Putamen (tissue), 1 donor: ENCODE data around the gene SLC24A3.

ENCODE experiments used
- DNase-seq: peaks from one replicate; pipeline ENCODE4 v3.0.0-alpha.2; 2016; ENCODE audit warnings: low spot score

SLC24A3 gene

GRCh38 chr20:19547547-19547946 is 335.1 kb downstream of the SLC24A3 start:
- no peak for DNase-seq

GRCh38 chr20:19549896-19550295 is 337.5 kb downstream of the SLC24A3 start:
- DNase-seq = no peak

GRCh38 chr20:19552221-19553180 is 340.1 kb downstream of the SLC24A3 start:
- DNase-seq = no peak

GRCh38 chr20:19554666-19555065 is 342.2 kb downstream of the SLC24A3 start:
- DNase-seq = no peak

- no peak for DNase-seq
These were observed 343.3 kb downstream of the SLC24A3 start for GRCh38 chr20:19555726-19556125.

DNA sequence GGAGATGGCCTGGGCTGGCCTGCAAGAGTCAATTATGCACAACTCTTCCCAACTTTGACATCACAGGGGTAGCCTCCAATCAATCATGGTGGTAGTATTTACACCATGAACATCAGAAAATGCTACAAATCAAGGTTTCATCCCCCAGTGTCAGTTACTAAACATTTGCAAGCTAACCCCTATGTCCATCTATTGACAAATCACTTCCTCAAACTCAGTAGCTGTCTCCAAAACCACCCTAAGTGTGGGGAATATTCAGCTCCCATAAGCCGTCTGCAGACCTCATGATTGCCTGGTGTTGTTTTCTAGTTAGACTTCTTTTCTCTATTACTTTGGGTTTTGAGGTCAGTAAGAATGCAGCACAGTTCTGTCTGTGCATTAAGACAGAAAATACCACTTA is 344.8 kb downstream of the SLC24A3 start:
- DNase-seq = no peak

- DNase-seq = no peak
These were observed 348.5 kb downstream of the SLC24A3 start for GRCh38 chr20:19560881-19561480.

- no peak for DNase-seq
These were observed 350.0 kb downstream of the SLC24A3 start for GRCh38 chr20:19562426-19562825.

GRCh38 chr20:19564261-19564660 is 351.8 kb downstream of the SLC24A3 start:
- no peak for DNase-seq

GRCh38 chr20:19565736-19566135 is 353.3 kb downstream of the SLC24A3 start:
- DNase-seq = no peak

- no peak for DNase-seq
These were observed 353.9 kb downstream of the SLC24A3 start for GRCh38 chr20:19566226-19566945.

DNA sequence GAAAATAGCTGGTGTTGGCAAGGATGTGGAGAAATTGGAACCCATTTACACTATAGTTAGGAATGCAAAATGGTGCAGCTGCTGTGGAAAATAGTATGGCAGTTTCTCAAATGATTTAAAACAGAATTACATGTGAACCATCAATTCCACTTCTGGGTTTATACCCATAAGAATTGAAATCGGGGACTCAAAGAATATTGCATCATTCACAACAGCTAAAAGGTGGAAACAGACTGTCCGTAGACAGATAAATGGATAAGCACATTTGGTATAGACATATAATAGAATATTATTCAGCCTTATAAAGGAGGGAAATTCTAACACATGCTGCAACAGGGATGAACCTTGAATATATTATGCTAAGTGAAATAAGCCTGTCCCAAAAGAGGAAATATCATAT is 355.7 kb downstream of the SLC24A3 start:
- DNase-seq = no peak

DNA sequence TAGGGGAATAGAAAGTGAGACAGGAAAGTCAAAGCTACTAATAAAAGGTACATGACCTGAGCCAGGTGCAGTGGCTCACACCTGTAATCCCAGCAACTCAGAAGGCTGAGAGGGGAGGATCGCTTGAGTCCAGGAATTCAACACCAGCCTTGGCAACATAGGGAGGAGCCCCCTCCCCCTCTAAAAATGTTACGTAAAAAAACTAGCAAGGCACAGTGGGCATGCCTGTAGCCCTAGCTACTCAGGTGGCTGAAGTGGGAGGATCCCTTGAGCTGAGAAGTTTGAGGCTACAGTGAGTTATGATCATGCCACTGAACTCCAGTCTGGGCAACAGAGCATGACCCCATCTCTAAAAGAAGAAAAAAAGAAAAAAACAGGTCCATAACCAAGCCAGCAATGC is 359.6 kb downstream of the SLC24A3 start:
- no peak for DNase-seq

DNA sequence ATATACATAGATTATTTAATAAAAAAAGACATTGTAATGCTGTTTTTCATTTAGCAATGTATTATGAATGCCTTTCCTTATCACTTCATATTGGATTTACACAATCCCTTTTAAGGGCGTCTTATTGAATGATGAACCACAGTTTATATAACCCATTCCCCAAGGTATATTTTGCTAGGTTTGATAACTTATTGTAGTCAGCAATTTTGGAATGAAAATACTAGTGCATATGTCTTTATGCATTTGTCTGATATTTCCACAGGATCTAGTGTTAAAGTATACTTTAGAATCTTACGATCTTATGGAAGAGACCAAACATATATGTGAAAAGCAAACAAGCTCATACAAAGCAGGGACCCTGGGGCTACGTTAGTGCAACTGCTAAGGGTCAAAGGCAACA is 365.2 kb downstream of the SLC24A3 start:
- DNase-seq = no peak

- no peak for DNase-seq
These were observed 370.3 kb downstream of the SLC24A3 start for GRCh38 chr20:19582782-19583181.

DNA sequence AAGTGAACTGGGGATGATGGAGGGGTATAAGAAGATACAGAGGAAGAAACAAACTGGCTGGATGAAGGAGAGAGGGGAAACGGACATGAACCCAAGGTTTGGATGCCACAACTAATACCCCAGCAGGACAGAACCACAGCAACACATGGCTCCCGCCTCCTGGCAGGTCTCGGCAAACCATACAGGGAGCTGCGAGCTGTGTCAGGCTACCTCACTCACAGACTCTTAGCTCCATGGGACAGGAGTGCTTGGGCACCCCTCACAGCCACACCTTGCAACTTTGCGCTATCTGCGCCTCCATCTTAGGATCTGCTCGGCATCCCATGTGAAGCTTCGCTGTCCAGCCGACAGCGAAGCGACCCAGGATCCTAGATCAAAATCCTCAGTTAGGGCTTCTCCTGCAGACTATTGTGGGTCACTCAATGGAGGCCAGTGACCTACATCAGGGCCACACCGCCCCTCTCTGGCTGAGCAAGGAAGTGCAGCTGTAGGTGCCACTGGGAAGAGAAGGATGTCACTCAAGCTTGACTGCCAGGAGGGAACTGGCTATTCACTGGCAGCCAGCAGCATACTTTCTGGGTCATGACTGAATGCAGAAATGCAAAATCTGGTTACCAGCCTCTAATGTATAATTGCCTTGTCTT is 371.2 kb downstream of the SLC24A3 start:
- no peak for DNase-seq

DNA sequence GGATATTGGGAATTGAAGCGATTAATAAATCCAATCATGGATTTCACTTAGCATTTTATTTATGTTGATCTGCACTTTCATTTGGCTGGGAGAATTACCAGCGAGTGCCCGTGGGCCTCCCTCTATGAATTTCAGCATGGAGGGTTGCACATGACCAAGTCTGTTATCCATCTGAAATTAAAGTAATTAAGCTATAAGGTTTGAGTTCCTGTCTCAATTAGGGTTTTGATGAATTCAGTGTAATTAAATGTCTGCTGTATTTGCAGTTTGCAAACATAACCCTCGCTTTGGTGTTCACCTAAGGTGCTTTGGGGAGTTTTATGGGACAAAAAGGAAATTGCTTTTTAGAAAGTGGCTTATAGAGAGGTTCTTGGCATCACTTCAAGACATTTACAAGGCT is 375.8 kb downstream of the SLC24A3 start:
- no peak for DNase-seq

GRCh38 chr20:19588732-19589131 is 376.3 kb downstream of the SLC24A3 start:
- DNase-seq = no peak

DNA sequence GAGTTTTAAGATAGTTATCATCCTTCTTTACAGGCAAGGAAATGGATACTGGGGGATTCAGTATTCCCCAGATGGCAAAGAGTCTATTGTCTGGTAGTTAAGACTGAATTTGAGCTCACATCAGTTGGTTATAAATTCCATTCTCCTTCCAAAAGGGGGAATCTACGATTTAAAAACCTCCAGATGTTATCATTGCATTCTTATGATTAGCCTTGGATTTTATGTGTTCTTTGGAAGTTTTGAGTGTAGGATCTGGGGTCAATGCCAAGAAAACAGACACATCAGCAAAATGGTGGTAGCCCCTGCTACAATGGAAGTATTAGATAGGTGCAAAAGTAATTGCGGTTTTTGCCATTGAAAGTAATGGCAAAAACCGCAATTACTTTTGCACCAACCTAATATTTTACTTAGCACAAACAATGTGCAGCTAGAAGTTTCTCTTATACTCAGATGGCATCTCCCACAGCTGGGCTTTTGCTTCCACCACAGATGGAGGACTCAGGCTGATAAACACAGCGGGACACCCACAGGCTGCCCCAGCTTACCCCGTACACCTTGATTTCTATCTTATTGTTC is 377.4 kb downstream of the SLC24A3 start:
- DNase-seq = no peak

DNA sequence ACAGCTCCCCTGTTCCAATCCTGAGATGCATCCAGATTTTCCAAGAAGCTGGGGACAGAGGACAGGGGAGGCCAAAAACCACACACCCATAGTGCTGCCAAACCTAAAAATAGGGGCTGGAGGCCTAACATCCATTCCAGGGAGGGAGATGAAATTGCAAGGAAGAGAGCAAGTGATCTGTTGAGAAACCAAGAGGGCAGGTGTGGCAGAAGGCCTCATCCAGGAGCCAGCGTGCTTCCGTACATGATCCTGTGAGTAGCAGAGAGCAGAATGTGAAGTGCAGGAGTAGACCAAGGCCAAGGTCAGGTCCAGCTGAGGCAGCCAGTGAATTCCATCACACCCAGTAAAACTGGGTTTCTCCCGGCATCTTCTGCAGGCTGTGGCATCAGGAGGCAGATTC is 377.9 kb downstream of the SLC24A3 start:
- no peak for DNase-seq

GRCh38 chr20:19593762-19594161 is 381.3 kb downstream of the SLC24A3 start:
- DNase-seq = no peak

DNA sequence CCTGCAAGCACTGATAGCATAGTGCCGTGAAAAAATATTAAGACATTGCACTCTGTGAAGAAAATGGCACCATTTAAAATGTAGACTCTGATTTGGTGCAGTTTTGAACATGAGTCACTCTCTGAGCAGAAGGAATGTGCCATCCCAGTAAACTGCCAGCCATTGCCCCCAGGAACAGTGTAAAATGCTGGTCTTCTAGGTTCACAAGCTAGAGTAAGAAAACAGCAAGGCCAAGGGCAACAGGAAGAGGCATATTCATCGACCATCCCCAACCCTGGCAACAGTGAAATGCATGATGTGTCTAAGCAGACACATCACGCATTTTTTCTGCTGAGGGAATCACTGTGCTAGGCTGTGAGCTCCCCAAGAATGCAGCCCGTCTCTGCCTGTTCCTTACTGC is 382.5 kb downstream of the SLC24A3 start:
- no peak for DNase-seq
